Lower leg skin (tissue), 3 donors: Measurements from ENCODE around the gene CIART.

Experiments used
- POLR2A ChIP-seq, 2 donors: fragments of 450-650 bp; IDR thresholded peaks; one replicate each; pipeline ENCODE4 v1.6.1; 2016 to 2017; ENCODE audit warnings: antibody characterized with exemption in 2 of 2, mild to moderate bottlenecking in 1 of 2, moderate library complexity in 1 of 2
- TF ChIP-seq, protein P1 (sequence below), 3 donors: fragments of 450-650 bp; IDR thresholded peaks; one replicate each; pipeline ENCODE4 v1.5.1; 2016; ENCODE audit warnings: antibody characterized with exemption in 3 of 3, mild to moderate bottlenecking in 3 of 3, moderate library complexity in 2 of 3

DNA sequence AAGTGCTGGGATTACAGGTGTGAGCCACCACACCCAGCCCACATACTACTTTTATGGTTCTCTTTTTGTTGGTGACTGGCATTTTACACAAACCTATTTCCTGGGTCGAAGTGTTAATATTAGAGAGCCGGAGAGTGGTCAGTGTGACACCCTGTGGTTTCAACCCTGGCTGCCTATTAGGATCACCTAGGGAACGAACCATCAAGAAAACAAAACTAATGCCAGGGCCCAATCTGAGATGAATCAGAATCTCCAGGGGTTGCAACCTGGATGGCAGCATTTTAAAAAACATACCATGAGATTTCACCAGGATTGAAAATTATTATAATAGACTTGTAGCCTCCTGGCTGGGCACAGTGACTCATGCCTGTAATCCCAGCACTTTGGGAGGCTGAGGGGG is 17.4 kb downstream of the CIART start:
- TF ChIP-seq, protein P1, sequence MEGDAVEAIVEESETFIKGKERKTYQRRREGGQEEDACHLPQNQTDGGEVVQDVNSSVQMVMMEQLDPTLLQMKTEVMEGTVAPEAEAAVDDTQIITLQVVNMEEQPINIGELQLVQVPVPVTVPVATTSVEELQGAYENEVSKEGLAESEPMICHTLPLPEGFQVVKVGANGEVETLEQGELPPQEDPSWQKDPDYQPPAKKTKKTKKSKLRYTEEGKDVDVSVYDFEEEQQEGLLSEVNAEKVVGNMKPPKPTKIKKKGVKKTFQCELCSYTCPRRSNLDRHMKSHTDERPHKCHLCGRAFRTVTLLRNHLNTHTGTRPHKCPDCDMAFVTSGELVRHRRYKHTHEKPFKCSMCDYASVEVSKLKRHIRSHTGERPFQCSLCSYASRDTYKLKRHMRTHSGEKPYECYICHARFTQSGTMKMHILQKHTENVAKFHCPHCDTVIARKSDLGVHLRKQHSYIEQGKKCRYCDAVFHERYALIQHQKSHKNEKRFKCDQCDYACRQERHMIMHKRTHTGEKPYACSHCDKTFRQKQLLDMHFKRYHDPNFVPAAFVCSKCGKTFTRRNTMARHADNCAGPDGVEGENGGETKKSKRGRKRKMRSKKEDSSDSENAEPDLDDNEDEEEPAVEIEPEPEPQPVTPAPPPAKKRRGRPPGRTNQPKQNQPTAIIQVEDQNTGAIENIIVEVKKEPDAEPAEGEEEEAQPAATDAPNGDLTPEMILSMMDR (IDR thresholded peaks at IDR 0.05), result no peak
- no peak for TF ChIP-seq POLR2A (IDR thresholded peaks at IDR 0.05)
